Activated CD8-positive, alpha-beta T cell treated with anti-CD3 and anti-CD28 coated beads for 36 hours (primary cell): ENCODE data around the gene NOL6. TPM values are rescaled to one million over a fixed set of nuclear protein-coding genes. Genes with fewer than 3 reads are reported as not detected.

Experiments
- ATAC-seq: fragments of 200-7000 bp; cut with Tn5 transposase; one replicate; pipeline ENCODE4 v1.10.0; 2021; ENCODE audit warnings: mild to moderate bottlenecking, moderate library complexity
- CTCF ChIA-PET: fragments of 350-600 bp; sonication (Branson Sonifier 250); formaldehyde crosslinking; loops from one replicate; lab custom pipeline; 2021; ENCODE audit warnings: antibody characterized with exemption; lab: Charles Lee
- POLR2A ChIA-PET: fragments of 350-600 bp; sonication (Branson Sonifier 250); formaldehyde crosslinking; loops from one replicate; lab custom pipeline; 2021; ENCODE audit warnings: antibody characterized with exemption; lab: Charles Lee
- DNase-seq: peaks from one replicate; pipeline ENCODE4 v3.0.0-alpha.2; 2020
- H3K27ac Mint-ChIP-seq: one replicate; pipeline ENCODE4 v1.8.0; 2021; ENCODE audit warnings: mild to moderate bottlenecking, mixed read lengths
- H3K27me3 Mint-ChIP-seq: one replicate; pipeline ENCODE4 v1.8.0; 2021; ENCODE audit warnings: mixed read lengths
- H3K36me3 Mint-ChIP-seq: one replicate; pipeline ENCODE4 v1.8.0; 2021; ENCODE audit warnings: low read depth, mixed read lengths
- H3K4me1 Mint-ChIP-seq: one replicate; pipeline ENCODE4 v1.8.0; 2021; ENCODE audit warnings: low read depth, mixed read lengths
- H3K4me3 Mint-ChIP-seq: one replicate; pipeline ENCODE4 v1.8.0; 2021; ENCODE audit warnings: mild to moderate bottlenecking, moderate library complexity, mixed read lengths
- H3K9me3 Mint-ChIP-seq: one replicate; pipeline ENCODE4 v1.8.0; 2021; ENCODE audit warnings: mixed read lengths
- intact Hi-C: fragments of 100-400 bp; cut with micrococcal nuclease; formaldehyde crosslinking; loops from one replicate; pipeline ENCODE4 v1.10.0; 2022
- total RNA-seq, 2 experiments: library from RNA; stranded (reverse); gene quantifications; one replicate each; pipeline ENCODE4 v1.2.3, GENCODE V29; 2021
- TF ChIP-seq, protein P1 (sequence below): fragments of 200-600 bp; IDR thresholded peaks from one replicate; pipeline ENCODE4 v1.8.0; 2022; ENCODE audit warnings: antibody characterized with exemption, mild to moderate bottlenecking

NOL6 gene
- total RNA-seq, 2 experiments from 2014 or later = 45.5 to 45.9 TPM

DNA sequence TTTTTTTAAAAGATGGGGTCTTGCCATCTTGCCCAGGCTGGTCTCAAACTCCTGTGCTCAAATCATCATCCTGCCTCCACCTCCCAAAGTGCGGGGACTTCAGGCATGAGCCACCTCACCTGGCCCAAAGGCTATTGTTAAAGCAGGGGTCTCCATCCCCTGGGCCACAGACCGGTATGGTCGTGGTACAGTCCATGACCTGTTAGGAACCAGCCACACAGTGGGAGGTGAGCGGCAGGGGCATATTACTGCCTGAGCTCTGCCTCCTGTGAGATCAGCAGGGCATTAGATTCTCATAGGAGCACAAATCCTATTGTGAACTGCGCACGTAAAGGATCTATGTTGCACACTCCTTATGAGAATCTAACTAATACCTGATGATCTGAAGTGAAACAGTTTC is 7.3 kb upstream of the NOL6 start:
- H3K27ac Mint-ChIP-seq = no peak overlapping the region
- no peaks in the 10 kb centered on the region for H3K36me3 Mint-ChIP-seq
- ChIA-PET CTCF (interaction anchor here (0.6 to 2.4 kb wide), 2 partner anchors 28 to 30 kb away, joined by 3 to 11 read pairs; no protein-coding TSS in a partner anchor), POLR2A (no interaction called here)
- intact Hi-C loops = no loop called here
- no peaks in the 10 kb centered on the region for H3K4me1 Mint-ChIP-seq
- no peaks in the 10 kb centered on the region for H3K27me3 Mint-ChIP-seq
- no peaks in the 10 kb centered on the region for H3K9me3 Mint-ChIP-seq
- ATAC-seq = no peak
- DNase-seq = no peak
- TF ChIP-seq, protein P1, sequence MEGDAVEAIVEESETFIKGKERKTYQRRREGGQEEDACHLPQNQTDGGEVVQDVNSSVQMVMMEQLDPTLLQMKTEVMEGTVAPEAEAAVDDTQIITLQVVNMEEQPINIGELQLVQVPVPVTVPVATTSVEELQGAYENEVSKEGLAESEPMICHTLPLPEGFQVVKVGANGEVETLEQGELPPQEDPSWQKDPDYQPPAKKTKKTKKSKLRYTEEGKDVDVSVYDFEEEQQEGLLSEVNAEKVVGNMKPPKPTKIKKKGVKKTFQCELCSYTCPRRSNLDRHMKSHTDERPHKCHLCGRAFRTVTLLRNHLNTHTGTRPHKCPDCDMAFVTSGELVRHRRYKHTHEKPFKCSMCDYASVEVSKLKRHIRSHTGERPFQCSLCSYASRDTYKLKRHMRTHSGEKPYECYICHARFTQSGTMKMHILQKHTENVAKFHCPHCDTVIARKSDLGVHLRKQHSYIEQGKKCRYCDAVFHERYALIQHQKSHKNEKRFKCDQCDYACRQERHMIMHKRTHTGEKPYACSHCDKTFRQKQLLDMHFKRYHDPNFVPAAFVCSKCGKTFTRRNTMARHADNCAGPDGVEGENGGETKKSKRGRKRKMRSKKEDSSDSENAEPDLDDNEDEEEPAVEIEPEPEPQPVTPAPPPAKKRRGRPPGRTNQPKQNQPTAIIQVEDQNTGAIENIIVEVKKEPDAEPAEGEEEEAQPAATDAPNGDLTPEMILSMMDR = no peak
- no peak overlapping the region for H3K4me3 Mint-ChIP-seq

DNA sequence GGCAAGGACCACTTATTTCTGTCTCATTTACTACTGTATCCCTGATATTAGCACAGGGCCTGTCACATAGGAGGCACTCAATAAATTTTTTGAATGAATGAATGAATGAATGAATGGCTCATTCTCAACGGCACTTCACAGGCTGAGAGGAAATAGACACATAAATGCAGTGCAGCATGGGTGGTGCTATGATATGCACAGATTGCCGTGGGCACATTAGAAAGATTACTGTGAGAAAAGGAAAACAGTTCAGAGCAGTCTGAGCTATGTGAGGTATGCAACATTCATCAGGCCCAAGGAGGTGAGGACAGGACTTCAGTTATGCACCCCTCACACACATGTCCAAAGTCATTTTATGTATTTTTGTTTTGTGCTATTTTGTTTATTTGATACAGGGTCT is 6.4 kb upstream of the NOL6 start:
- H3K27ac Mint-ChIP-seq = no peak overlapping the region

DNA sequence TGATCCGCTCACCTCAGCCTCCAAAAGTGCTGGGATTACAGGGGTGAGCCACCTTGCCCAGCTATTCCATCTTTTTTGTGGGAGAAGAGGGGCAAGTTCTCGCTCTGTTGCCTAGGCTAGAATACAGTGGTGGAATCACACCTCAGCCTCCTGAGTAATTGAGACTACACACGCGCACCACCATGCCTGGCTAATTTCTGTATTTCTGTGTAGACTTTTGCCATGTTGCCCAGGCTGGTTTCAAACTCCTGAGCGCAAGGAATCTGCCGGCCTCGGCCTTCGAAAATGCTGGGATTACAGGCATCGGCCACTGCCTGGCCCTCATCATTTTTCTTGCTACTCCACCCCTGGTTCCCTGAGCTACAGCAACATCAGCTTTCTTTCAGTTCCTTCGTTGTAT is 2.8 kb upstream of the NOL6 start:
- CTCF ChIA-PET = interaction anchor here (1.1 to 2.7 kb wide), 4 partner anchors 9 to 51 kb away, joined by 3 to 17 read pairs (median 4); no protein-coding TSS in a partner anchor
- ATAC-seq = no peak
- POLR2A ChIA-PET = no interaction called here
- Mint-ChIP-seq H3K27me3 (no peaks in the 10 kb centered on the region), H3K4me3 (no peak overlapping the region), H3K4me1 (peaks cover 15% of the 10 kb centered on the region), H3K27ac (no peak overlapping the region), H3K9me3 (no peaks in the 10 kb centered on the region), H3K36me3 (peaks cover 18% of the 10 kb centered on the region)
- TF ChIP-seq, protein P1 = no peak
- DNase-seq = no peak
- intact Hi-C loops = no loop called here

More for the DNA sequence above, 6.4 kb upstream of the NOL6 start:
- H3K4me1 Mint-ChIP-seq = no peaks in the 10 kb centered on the region
- H3K4me3 Mint-ChIP-seq = no peak overlapping the region
- ATAC-seq (no peak), DNase-seq (no peak)
- no peaks in the 10 kb centered on the region for H3K36me3 Mint-ChIP-seq
- ChIA-PET POLR2A (no interaction called here), CTCF (interaction anchor here (1.3 to 2.4 kb wide), 3 partner anchors 13 to 64 kb away, joined by 3 to 11 read pairs (median 5); no protein-coding TSS in a partner anchor)
- H3K27me3 Mint-ChIP-seq = no peaks in the 10 kb centered on the region
- intact Hi-C loops = no loop called here
- no peaks in the 10 kb centered on the region for H3K9me3 Mint-ChIP-seq
- TF ChIP-seq, protein P1 = no peak

DNA sequence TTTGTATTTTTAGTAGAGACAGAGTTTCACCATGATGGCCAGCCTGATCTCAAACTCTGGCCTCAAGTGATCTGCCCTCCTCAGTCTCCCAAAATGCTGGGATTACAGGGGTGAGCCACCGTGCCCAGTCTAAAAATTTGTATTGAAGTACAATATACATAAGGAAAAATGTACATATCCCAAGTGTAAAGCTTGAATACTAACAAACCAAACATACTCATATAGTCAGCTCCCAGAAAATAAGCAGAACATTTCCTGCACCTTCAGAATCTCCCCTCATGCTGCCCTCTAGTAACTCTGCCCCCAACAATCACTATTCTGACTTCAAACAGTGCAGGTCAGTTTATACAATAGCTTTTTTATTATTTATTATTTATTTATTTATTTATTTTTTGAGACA is 1.6 kb upstream of the NOL6 start:
- peaks cover 21% of the 10 kb centered on the region for H3K4me1 Mint-ChIP-seq
- H3K4me3 Mint-ChIP-seq = peak overlapping the region; percentile 16
- DNase-seq (no peak), ATAC-seq (no peak)
- ChIA-PET CTCF (interaction anchor here (1.3 to 5.5 kb wide), 4 partner anchors 8 to 72 kb away, joined by 3 to 65 read pairs (median 14); partner anchors contain the start of gene AQP7), POLR2A (interaction anchor here (5.2 kb wide), 1 partner anchor 14 kb away, joined by 52 read pairs; no protein-coding TSS in a partner anchor)
- H3K27ac Mint-ChIP-seq = no peak overlapping the region
- peaks cover 23% of the 10 kb centered on the region for H3K36me3 Mint-ChIP-seq
- TF ChIP-seq, protein P1 = no peak
- H3K27me3 Mint-ChIP-seq = no peaks in the 10 kb centered on the region
- intact Hi-C loops = no loop called here
- H3K9me3 Mint-ChIP-seq = no peaks in the 10 kb centered on the region

DNA sequence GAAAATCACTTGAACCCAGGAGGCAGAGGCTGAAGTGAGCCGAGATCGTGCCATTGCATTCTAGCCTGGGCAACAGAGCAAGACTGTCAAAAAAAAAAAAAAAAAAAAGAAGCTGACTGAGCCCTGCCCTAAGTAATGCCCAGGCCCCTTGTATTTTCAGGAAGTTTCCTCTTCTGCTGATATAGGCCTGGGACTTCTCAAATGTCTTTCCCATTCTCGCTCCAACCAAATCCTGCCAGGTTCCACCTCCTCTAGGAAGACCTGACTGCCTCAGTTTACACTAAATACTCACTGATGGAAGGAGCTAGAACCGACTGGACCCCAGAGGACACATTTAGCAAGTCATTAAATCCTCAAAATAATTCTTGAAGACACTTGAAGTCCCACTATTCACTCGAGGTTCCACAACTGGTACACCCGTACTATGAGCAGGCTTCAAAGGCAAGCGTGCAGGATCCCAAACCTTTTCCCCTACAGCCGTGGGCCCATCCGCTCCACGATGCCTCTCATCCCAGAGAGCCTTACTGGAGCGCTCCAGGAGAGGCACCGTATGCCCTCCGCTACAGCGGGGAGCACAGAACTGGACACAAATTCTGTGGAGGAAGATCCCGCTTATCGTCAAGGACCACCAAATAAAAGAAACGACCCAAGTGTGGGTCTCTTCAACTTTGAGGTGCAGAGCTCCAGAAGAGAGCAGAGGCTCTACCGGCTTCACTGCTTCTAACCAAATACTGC is 676 bp downstream of the NOL6 start:
- H3K27me3 Mint-ChIP-seq = no peaks in the 10 kb centered on the region
- DNase-seq (no peak), ATAC-seq (no peak)
- peak overlapping the region; percentile 89 for H3K4me3 Mint-ChIP-seq
- TF ChIP-seq, protein P1 = no peak
- H3K9me3 Mint-ChIP-seq = no peaks in the 10 kb centered on the region
- CTCF ChIA-PET = interaction anchor here (0.8 to 5.5 kb wide), 15 partner anchors 8 to 303 kb away, joined by 3 to 65 read pairs (median 5); partner anchors contain the start of genes AQP3 and AQP7
- POLR2A ChIA-PET = interaction anchor here (0.8 to 5.2 kb wide), 5 partner anchors 11 to 183 kb away, joined by 3 to 52 read pairs (median 4); partner anchors contain the start of genes AQP3 and NFX1
- peaks cover 23% of the 10 kb centered on the region for H3K4me1 Mint-ChIP-seq
- intact Hi-C loops = no loop called here
- peak overlapping the region; percentile 94 for H3K27ac Mint-ChIP-seq
- H3K36me3 Mint-ChIP-seq = peaks cover 39% of the 10 kb centered on the region
